SU-DHL-6 (cell line): ENCODE measurements around the gene FABP7.

Experiments used
- H2AFZ ChIP-seq: fragments of 200-600 bp; sonication (generic); 2 replicates; pipeline ENCODE4 v1.6.1; 2014; ENCODE audit warnings: low read depth, mild to moderate bottlenecking, moderate library complexity, mixed read lengths, antibody characterized with exemption, low read length; ENCODE audit not compliant: severe bottlenecking
- H3F3A ChIP-seq: fragments of 200-600 bp; shearing (Covaris generic); 2 replicates; pipeline ENCODE4 v1.6.0; 2016; ENCODE audit warnings: antibody characterized with exemption, mild to moderate bottlenecking; ENCODE audit not compliant: insufficient read depth
- H3K27ac ChIP-seq: fragments of 200-600 bp; sonication (generic); 2 replicates; pipeline ENCODE4 v1.5.1; 2016; ENCODE audit warnings: low read depth, mild to moderate bottlenecking, low read length, moderate library complexity, mixed read lengths
- H3K27me3 ChIP-seq: fragments of 200-600 bp; sonication (generic), shearing (Covaris generic); 2 replicates; pipeline ENCODE4 v1.6.0; 2014; ENCODE audit warnings: mild to moderate bottlenecking, low read length
- H3K36me3 ChIP-seq: fragments of 200-600 bp; sonication (generic); 2 replicates; pipeline ENCODE4 v1.6.1; 2014; ENCODE audit warnings: mild to moderate bottlenecking, low read length, mixed read lengths
- H3K4me2 ChIP-seq: fragments of 300-600, 200-600 bp; shearing (Covaris generic), sonication (generic); 2 replicates; pipeline ENCODE4 v1.6.0; 2014; ENCODE audit warnings: low read length, low read depth, mild to moderate bottlenecking; ENCODE audit not compliant: poor library complexity, severe bottlenecking
- H3K4me3 ChIP-seq: fragments of 200-600 bp; sonication (generic); 2 replicates; pipeline ENCODE4 v1.5.1; 2014; ENCODE audit warnings: antibody characterized with exemption, low read length, mild to moderate bottlenecking, mixed read lengths; ENCODE audit not compliant: insufficient read depth, poor library complexity, severe bottlenecking
- H3K79me2 ChIP-seq: fragments of 200-600 bp; sonication (generic); 2 replicates; pipeline ENCODE4 v1.6.1; 2014; ENCODE audit warnings: mild to moderate bottlenecking, low read length, moderate library complexity; ENCODE audit not compliant: insufficient read depth
- H3K9ac ChIP-seq: fragments of 200-600 bp; sonication (generic); 2 replicates; pipeline ENCODE4 v1.7.0; 2014; ENCODE audit warnings: mild to moderate bottlenecking, low read length
- H3K9me2 ChIP-seq: fragments of 200-600 bp; sonication (generic); replicated peaks from 2 replicates; pipeline ENCODE4 v1.6.1; 2014; ENCODE audit warnings: low read length; ENCODE audit not compliant: insufficient read depth
- H3K9me3 ChIP-seq: fragments of 200-600 bp; sonication (generic); 2 replicates; pipeline ENCODE4 v1.6.1; 2014; ENCODE audit warnings: low read length, mixed read lengths; ENCODE audit not compliant: insufficient read depth
- H4K20me1 ChIP-seq: fragments of 200-600 bp; sonication (generic); 2 replicates; pipeline ENCODE4 v1.6.1; 2014; ENCODE audit warnings: low read depth, mild to moderate bottlenecking, antibody characterized with exemption, low read length, moderate library complexity, mixed read lengths
- CTCF ChIP-seq: fragments of 200-600 bp; sonication (generic); IDR thresholded peaks from one replicate; pipeline ENCODE4 v1.5.1; 2017; ENCODE audit warnings: antibody characterized with exemption, mild to moderate bottlenecking, low read length, moderate library complexity; ENCODE audit not compliant: insufficient read depth, poor library complexity, severe bottlenecking
- EZH2phosphoT487 ChIP-seq: fragments of 200-600 bp; sonication (generic), shearing (Covaris generic); conservative IDR thresholded peaks from 2 replicates; pipeline ENCODE4 v1.6.1; 2018; ENCODE audit warnings: mild to moderate bottlenecking, antibody characterized with exemption, low read length, moderate library complexity, mixed read lengths

Gene FABP7

GRCh38 chr6:122733259-122733658 lies 46.3 kb upstream of the FABP7 start:
- no peaks in the 10 kb centered on the region for H4K20me1 ChIP-seq
- no peak overlapping the region for H3K27ac ChIP-seq
- H3K9me3 ChIP-seq: no peaks in the 10 kb centered on the region
- H3K9ac ChIP-seq: no peak overlapping the region
- no peaks in the 10 kb centered on the region for H3F3A ChIP-seq
- no peaks in the 10 kb centered on the region for H3K9me2 ChIP-seq
- no peaks in the 10 kb centered on the region for H3K79me2 ChIP-seq
- no peak overlapping the region for H2AFZ ChIP-seq
- H3K4me2 ChIP-seq: no peak overlapping the region
- H3K27me3 ChIP-seq: no peaks in the 10 kb centered on the region
- no peaks in the 10 kb centered on the region for H3K36me3 ChIP-seq
- TF ChIP-seq EZH2phosphoT487: no peak
- TF ChIP-seq CTCF: no peak
- no peak overlapping the region for H3K4me3 ChIP-seq

DNA sequence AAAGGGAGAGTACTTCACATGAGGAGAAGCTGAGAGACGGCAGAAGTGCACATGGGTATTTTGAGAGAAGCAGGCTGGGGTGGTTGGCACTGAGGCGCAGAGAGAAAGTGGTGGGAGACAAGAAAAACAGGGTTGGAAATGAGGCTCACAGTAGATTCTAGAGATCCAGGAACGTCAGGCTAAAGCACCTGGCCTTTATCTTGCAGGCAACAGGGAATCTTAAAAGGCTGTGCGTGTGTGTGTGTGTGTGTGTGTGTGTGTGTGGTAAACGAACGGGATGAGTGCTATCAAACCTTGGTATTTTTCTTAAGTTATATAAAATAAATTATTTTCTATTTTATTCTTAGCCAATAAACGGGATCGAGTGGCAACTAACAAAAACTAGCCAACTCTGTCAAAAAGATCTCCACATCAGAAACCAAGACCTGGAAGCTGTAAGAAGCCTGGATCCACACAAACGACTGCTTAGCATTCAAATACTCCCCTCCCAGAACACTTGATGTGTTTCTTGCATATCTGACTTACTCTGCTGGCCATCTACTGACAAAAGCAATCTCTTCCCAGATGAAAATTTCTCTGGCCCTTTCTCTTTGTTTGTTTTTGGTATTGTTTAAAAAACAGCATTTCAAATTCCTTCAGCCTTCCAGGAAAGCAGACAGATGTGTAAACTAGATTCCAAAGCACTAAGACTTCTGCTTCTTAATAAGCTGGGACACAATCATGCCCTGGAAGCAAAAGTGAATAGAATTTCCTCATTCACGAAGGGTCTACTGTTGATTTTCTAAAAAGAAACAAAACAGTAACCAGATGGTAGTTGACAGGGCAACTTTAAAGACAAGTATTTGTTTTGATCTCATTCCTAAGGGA lies 44.8 kb upstream of the FABP7 start:
- Histone ChIP-seq H2AFZ (no peak overlapping the region), H3K9ac (no peak overlapping the region), H3K4me2 (no peak overlapping the region), H3F3A (no peaks in the 10 kb centered on the region), H3K9me3 (no peaks in the 10 kb centered on the region), H3K27ac (no peak overlapping the region), H3K27me3 (no peaks in the 10 kb centered on the region), H3K79me2 (no peaks in the 10 kb centered on the region), H3K36me3 (no peaks in the 10 kb centered on the region), H3K4me3 (no peak overlapping the region), H4K20me1 (no peaks in the 10 kb centered on the region), H3K9me2 (no peaks in the 10 kb centered on the region)
- no peak for TF ChIP-seq EZH2phosphoT487
- no peak for TF ChIP-seq CTCF

GRCh38 chr6:122735582-122735981 lies 43.9 kb upstream of the FABP7 start:
- H3K4me2 ChIP-seq: no peak overlapping the region
- no peaks in the 10 kb centered on the region for H3K9me3 ChIP-seq
- H2AFZ ChIP-seq: no peak overlapping the region
- H3K79me2 ChIP-seq: no peaks in the 10 kb centered on the region
- TF ChIP-seq EZH2phosphoT487: no peak
- no peak for TF ChIP-seq CTCF
- no peak overlapping the region for H3K4me3 ChIP-seq
- no peak overlapping the region for H3K27ac ChIP-seq
- no peaks in the 10 kb centered on the region for H3K36me3 ChIP-seq
- no peaks in the 10 kb centered on the region for H3K27me3 ChIP-seq
- no peaks in the 10 kb centered on the region for H4K20me1 ChIP-seq
- no peaks in the 10 kb centered on the region for H3K9me2 ChIP-seq
- H3K9ac ChIP-seq: no peak overlapping the region
- H3F3A ChIP-seq: no peaks in the 10 kb centered on the region
